ENCODE results near the gene INPP4A.
A peak's percentile ranks its signal among the peaks of the same experiment; 100 is the strongest.
"Not testable (repeated sequence)": the region's sequence is repeated elsewhere in the genome, so short reads cannot be mapped to it uniquely, and the experiment has no call there.

The INPP4A gene

GRCh38 chr2:98444436-98445176 lies at the start of gene INPP4A:
Gene INPP4A, plus strand, starts transcription at chr2:98444858. Its CDS starts 75,191 bp downstream, at chr2:98520049.
- DNase-seq, result peak; percentile 61

DNA sequence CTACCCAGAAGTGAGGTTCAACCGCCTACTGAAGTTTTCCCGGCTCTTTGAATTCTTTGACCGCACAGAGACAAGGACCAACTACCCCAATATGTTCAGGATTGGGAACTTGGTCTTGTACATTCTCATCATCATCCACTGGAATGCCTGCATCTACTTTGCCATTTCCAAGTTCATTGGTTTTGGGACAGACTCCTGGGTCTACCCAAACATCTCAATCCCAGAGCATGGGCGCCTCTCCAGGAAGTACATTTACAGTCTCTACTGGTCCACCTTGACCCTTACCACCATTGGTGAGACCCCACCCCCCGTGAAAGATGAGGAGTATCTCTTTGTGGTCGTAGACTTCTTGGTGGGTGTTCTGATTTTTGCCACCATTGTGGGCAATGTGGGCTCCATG lies 48.7 kb upstream of the INPP4A start:
- no peak for DNase-seq

- DNase-seq, result no peak
Measured at GRCh38 chr2:98396745-98397355, 47.8 kb upstream of the INPP4A start.

GRCh38 chr2:98399140-98399539 lies 45.5 kb upstream of the INPP4A start:
- DNase-seq, result no peak

GRCh38 chr2:98403878-98404277 lies 40.8 kb upstream of the INPP4A start:
- no peak for DNase-seq

DNA sequence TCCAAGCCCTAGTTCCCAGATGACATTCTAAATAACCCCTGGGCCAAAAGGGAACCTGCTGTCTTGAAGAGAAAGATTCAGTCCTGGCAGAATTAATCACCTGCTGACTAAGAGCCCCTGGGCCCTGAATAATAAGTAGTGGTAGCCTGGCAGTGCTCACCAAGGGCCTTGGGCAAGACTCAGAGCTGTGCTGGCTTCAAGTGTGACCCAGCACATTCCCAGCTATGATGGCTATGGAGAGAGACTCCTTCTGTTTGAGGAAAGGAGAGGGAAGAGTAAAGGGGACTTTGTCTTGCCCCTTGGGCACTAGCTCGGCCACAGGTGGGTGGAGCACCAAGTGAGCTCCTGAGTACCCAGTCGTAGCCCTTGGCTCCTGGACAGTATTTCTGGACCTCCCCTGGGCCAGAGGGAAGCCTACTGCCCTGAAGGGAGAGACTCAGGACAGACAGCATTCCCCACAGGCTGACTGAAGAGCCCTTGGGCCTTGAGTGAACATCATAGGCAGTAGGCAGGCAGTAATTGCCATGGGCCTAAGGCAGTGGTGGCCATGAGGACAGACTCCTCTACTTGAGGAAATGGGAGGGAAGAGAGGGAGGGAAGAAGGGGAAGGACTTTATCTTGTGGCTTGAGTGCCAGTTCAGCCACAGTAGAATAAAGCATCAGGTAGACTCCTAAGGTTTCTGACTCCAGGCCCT lies 40.0 kb upstream of the INPP4A start:
- no peak for DNase-seq

DNA sequence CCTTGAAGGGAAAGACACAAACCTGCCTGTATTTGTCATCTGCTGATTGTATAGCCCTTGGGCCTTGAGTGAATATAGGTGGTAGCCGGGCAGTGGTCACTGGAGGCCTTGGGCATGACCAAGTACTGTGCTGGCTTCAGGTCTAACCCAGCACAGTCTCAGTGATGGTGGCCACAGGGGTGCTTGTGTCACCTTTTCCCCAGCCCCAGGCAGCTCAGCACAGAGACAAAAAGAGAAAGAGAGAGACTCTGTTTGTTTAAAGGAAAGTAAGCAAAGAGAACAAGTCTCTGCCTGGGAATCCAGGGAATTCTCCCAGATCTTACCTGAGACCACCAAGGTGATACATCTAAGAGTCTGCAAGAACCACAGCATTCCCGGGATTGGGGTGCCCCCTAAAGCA lies 39.4 kb upstream of the INPP4A start:
- DNase-seq, result no peak

DNA sequence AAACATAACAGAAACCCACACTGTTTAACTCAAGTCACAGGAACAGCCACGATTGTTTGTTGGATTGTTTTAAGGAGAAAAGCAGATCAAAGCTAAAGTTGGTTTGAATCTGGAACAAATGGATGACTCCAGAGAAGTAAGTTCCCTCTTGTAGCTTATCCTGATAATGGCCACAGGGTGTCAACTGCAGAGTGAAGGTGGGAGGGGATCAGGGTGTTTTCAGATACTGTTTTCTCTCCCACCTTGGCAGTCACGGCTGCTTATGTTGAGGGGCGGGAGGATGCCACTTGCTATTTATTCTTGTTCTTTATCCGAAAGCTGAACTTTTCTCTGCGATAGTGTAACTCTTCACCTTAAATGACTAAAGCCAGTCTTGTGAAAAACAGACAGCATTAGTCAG lies 36.5 kb upstream of the INPP4A start:
- DNase-seq, result no peak

DNA sequence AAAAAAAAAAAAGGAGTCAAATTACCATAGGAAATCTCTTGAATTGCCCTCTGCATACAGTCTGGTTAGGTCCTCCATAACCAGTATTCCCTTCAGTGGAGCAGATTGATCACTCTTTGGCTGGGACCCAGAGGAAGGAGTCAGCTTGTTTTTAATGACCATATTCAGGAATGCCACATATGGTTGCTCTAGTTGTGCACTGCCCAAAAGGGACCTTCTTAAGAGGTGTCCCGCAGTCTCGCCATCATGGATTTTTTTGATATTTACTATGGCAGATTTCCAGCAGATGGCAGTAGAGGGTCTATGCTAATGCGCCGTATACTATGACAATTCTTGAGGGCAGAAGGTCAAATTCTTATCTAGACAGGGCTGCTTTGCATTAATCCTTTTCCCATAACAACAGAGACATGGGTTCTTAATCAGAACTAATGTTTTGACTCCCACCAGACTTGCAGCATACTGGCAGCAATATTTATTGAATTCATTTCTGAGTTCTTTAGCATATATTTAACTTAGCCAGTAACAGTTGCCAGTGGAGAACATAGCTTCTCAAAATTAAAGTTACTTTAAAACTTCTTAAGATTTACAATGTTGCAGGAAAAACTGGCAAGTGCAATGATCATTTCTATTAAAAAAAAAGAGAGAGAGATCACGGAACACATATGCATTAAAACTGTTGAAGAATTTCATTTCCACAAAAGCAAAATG lies 31.8 kb upstream of the INPP4A start:
- DNase-seq, result peak; percentile 55

GRCh38 chr2:98414246-98414645 lies 30.4 kb upstream of the INPP4A start:
- DNase-seq, result not testable (repeated sequence)

GRCh38 chr2:98415719-98416248 lies 28.9 kb upstream of the INPP4A start:
- not testable (repeated sequence) for DNase-seq

DNA sequence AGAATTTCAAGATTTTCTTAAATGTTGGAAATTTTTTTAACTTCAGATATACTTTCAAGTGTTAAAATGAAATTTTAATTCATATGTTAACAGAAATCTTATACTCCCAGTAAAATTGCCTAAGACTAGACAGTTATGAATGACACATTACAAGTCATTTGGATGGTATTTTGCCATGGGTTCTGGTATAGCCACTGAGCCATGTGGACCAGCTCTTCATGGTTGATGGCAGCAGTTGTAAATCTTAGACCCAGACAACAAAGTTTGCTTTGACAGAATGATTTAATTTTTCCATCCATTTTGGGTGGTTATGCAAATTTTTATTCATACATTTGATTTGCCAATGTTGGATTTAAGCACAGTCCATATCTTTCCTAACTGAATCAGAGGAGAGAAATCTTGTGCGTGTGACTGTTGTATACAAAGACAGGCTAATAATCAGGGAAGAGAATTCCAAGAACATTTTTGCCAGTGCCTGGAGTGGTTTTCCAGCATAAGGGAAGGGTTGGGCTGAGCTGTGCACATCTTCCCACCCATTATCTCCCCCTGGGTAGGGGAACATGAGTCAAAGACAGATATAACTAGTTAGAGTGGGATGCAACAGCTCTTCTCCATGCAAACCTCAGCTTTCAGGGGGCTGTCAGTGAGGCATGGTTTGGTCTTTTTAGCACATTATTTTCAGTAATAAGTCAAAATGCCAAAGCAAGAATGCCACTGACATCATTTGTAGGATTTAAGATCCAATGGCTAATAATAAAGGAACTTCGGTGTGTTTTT lies 28.1 kb upstream of the INPP4A start:
- DNase-seq, result no peak

DNA sequence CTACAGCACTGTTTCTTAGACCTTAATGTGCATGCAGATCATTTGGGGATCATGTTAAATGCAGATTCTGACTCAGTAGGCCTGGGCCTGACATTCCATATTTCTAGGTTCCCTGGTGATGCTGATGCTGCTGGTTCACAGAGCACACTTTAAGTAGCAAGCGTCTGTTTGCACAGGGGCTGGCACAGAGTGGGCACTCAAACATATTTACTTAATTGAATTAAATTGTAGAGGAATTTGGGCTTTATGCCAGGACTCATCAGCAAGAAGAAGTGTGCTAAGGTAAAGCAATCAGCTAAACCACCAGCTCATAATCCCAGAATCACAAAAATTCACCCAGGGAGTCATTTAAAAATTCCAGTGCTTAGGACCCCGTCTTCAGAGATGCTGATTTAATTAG lies 25.1 kb upstream of the INPP4A start:
- DNase-seq, result no peak

- no peak for DNase-seq
Measured at GRCh38 chr2:98419977-98420725, 24.5 kb upstream of the INPP4A start.

DNA sequence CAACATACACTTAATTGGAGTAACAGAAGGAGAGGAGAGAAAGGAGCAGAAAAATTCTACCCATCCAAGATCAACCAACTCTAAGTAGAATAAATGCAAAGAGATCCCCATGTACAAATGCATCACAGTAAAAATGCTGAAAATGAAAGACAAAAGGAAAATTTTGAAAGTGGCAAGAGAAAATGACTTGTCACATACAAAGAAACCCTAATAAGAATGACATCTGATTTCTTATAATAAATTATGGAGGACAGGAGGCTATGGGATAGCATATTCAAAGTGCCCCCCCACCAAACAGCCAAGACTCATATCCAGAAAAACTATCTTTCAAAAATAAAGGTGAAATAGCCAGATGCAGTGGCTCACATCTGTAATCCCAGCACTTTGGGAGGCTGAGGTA lies 22.2 kb upstream of the INPP4A start:
- no peak for DNase-seq

DNA sequence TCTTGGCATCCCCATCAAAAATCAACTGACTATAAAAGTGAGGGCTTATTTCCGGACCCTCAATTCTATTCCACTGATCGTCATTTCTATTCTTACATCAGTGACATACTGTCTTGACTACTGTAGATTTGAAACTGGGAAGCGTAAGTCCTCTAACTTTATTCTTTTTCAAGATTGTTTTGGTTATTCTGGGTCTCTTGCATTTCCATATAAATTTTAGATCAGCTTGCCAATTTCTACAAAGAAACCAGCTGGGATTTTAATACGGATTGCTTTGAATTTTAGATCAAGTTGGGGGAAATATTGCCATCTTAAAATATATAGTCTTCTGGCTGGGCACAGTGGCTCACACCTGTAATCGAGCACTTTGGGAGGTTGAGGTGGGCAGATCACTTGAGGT lies 17.9 kb upstream of the INPP4A start:
- no peak for DNase-seq

DNA sequence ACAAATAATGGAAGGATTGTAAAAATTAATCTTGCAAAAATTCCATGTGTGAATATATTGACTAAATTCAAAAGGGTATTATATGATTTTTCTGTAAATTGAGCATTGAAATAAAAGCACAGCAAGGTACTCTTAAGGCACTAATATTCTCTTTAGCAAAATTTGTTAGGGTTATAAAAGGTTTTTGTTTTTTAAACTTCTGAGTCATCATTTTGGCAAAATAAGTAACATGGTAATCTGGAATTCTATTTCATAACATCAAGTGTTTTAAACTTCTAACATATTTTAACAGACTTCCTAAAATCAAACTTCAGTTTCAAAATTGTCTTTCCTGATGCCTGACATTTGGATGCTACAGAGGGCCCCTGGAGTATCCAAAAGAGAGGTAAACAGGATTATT lies 12.5 kb upstream of the INPP4A start:
- no peak for DNase-seq

- no peak for DNase-seq
Measured at GRCh38 chr2:98433363-98433964, 11.2 kb upstream of the INPP4A start.

DNA sequence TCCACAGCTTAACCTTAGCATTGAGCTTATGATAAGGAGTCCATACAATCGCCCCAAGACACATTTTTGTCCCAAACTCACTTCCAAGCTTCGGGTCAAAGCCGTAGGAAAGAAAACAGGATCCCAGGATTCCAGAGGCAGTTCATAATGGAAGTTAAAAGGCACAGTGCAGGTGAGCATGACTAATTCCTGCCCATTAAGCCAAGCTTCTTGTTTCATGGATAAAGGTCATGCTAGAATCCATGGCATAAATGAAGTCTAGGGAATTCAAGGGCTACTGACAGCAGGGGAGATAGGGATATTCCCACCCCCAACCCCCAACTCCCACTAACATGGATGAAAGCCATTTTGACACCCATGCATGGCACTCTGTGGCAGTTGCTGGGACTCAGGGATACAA lies 10.2 kb upstream of the INPP4A start:
- no peak for DNase-seq

GRCh38 chr2:98435670-98436069 lies 9.0 kb upstream of the INPP4A start:
- not testable (repeated sequence) for DNase-seq

- DNase-seq, result no peak
Measured at GRCh38 chr2:98436734-98437133, 7.9 kb upstream of the INPP4A start.

Measured in fibroblast of skin of right biceps (primary cell).